Esophagus muscularis mucosa (tissue), 4 donors: Measurements from ENCODE around the gene RAF1.

ENCODE experiments used
- EP300 ChIP-seq: sonication (generic); formaldehyde crosslinking; IDR thresholded peaks from one replicate; pipeline ENCODE4 v1.6.1; 2017; ENCODE audit warnings: antibody characterized with exemption
- POLR2A ChIP-seq: fragments of 450-650 bp; IDR thresholded peaks from one replicate; pipeline ENCODE4 v1.6.1; 2017; ENCODE audit warnings: antibody characterized with exemption, moderate library complexity, mild to moderate bottlenecking, low read depth
- TF ChIP-seq, protein P1 (sequence below), 3 experiments: fragments of 200-600 bp in 2 of 3; fragments of 450-650 bp in 1 of 3; sonication (generic) in 2 of 3; IDR thresholded peaks; one replicate each; pipeline ENCODE4 v1.5.1; 2017 to 2019; ENCODE audit warnings: antibody characterized with exemption in 3 of 3, mild to moderate bottlenecking in 2 of 3, moderate library complexity in 1 of 3

- TF ChIP-seq, protein P1, sequence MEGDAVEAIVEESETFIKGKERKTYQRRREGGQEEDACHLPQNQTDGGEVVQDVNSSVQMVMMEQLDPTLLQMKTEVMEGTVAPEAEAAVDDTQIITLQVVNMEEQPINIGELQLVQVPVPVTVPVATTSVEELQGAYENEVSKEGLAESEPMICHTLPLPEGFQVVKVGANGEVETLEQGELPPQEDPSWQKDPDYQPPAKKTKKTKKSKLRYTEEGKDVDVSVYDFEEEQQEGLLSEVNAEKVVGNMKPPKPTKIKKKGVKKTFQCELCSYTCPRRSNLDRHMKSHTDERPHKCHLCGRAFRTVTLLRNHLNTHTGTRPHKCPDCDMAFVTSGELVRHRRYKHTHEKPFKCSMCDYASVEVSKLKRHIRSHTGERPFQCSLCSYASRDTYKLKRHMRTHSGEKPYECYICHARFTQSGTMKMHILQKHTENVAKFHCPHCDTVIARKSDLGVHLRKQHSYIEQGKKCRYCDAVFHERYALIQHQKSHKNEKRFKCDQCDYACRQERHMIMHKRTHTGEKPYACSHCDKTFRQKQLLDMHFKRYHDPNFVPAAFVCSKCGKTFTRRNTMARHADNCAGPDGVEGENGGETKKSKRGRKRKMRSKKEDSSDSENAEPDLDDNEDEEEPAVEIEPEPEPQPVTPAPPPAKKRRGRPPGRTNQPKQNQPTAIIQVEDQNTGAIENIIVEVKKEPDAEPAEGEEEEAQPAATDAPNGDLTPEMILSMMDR (IDR thresholded peaks at IDR 0.05): no peak
- TF ChIP-seq POLR2A (no peak), EP300 (no peak)
These were observed 3.7 kb downstream of the RAF1 start for GRCh38 chr3:12660196-12660595.
